ENCODE results near the gene DUSP18.
"Not testable (repeated sequence)": the region's sequence is repeated elsewhere in the genome, so short reads cannot be mapped to it uniquely, and the experiment has no call there.

Gene DUSP18

GRCh38 chr22:30640839-30641430, 26.7 kb downstream of the DUSP18 start:
- DNase-seq (ENCODE audit: low read depth in 2 of 2) = no peak

GRCh38 chr22:30640361-30640760, 27.3 kb downstream of the DUSP18 start:
- no peak for DNase-seq (ENCODE audit: low read depth in 2 of 2)

GRCh38 chr22:30637701-30638114, 30.0 kb downstream of the DUSP18 start:
- DNase-seq (ENCODE audit: low read depth in 2 of 2) = no peak

DNA sequence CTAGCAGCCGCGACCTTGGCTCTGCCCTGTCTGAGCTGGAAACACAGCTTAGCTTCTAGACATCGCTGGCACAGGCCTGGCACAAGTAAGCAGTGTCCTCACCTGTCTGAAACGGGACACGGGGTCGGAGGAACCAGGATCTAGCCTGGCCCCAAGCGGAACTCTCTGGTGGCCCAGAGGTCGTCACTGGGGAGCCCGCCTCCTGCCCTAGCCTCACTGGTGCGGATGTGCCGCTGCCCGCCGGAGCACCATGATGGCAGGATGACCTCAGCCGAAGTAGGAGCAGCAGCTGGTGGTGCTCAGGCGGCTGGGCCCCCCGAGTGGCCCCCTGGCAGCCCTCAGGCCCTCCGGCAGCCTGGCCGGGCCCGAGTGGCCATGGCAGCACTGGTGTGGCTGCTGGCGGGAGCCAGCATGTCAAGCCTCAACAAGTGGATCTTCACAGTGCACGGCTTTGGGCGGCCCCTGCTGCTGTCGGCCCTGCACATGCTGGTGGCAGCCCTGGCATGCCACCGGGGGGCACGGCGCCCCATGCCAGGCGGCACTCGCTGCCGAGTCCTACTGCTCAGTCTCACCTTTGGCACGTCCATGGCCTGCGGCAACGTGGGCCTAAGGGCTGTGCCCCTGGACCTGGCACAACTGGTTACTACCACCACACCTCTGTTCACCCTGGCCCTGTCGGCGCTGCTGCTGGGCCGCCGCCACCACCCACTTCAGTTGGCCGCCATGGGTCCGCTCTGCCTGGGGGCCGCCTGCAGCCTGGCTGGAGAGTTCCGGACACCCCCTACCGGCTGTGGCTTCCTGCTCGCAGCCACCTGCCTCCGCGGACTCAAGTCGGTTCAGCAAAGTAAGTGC, 31.2 kb downstream of the DUSP18 start:
- DNase-seq (ENCODE audit: low read depth in 2 of 2) = no peak

- peak; percentile 89 to 94 for DNase-seq (ENCODE audit: low read depth in 2 of 2)
These were observed 32.1 kb downstream of the DUSP18 start, which contains the start of gene SLC35E4 for GRCh38 chr22:30635273-30636225. Gene SLC35E4, plus strand, starts transcription at chr22:30635781. Its CDS starts 670 bp downstream, at chr22:30636451.

GRCh38 chr22:30634471-30635233, 33.0 kb downstream of the DUSP18 start:
- peak; percentile 77 to 80 for DNase-seq (ENCODE audit: low read depth in 2 of 2)

- DNase-seq (ENCODE audit: low read depth in 2 of 2) = not testable (repeated sequence)
These were observed 36.2 kb downstream of the DUSP18 start for GRCh38 chr22:30631469-30631868.

DNA sequence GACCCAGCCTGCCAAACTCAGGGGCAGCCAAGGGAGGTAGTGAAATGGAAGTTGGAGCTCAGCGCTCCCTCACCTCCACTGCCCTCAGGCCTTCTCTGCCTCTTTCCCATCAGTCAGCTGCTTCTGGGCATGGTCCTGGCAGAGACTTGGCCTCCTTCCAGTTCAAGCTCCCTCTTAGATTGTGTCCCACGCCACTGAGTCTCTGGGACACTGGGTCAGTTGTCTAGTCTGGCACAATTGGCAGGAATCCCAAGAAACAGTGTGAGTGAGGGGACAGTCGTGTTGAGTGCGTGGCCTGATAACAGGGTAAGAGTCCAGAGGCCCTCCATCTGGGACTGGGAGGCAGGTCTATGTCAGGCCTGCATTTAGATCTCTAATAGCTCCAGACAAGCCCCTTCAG, 39.2 kb downstream of the DUSP18 start:
- DNase-seq (ENCODE audit: low read depth in 2 of 2) = no peak

GRCh38 chr22:30627471-30627870, 40.2 kb downstream of the DUSP18 start:
- no peak for DNase-seq (ENCODE audit: low read depth in 2 of 2)

DNA sequence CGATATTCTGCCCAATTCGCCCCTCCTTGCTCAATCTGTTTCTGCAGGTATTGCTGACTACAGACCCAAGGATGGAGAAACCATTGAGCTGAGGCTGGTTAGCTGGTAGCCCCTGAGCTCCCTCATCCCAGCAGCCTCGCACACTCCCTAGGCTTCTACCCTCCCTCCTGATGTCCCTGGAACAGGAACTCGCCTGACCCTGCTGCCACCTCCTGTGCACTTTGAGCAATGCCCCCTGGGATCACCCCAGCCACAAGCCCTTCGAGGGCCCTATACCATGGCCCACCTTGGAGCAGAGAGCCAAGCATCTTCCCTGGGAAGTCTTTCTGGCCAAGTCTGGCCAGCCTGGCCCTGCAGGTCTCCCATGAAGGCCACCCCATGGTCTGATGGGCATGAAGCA, 41.3 kb downstream of the DUSP18 start:
- no peak for DNase-seq (ENCODE audit: low read depth in 2 of 2)

DNA sequence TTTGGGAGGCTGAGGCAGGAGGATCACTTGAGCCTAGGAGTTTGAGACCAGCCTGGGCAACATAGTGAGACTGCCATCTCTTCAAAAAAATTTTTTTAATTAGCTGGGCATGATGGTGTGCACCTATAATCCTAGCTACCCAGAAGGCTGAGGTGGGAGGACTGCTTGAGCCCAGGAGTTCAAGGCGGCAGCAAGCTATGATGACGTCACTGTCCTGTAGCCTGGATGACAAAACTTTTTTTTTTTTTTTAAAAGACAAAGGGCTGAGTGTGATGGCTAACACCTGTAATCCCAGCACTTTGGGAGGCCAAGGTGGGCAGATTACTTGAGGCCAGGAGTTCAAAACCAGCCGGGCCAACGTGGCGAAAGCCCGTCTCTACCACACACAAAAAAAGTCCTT, 47.8 kb downstream of the DUSP18 start:
- DNase-seq (ENCODE audit: low read depth in 2 of 2) = not testable (repeated sequence)

GRCh38 chr22:30617819-30618218, 49.9 kb downstream of the DUSP18 start:
- no peak for DNase-seq (ENCODE audit: low read depth in 2 of 2)

GRCh38 chr22:30615543-30615954, 52.1 kb downstream of the DUSP18 start:
- no peak for DNase-seq (ENCODE audit: low read depth in 2 of 2)

GRCh38 chr22:30614879-30615278, 52.8 kb downstream of the DUSP18 start:
- no peak for DNase-seq (ENCODE audit: low read depth in 2 of 2)

GRCh38 chr22:30614268-30614667, 53.4 kb downstream of the DUSP18 start:
- no peak for DNase-seq (ENCODE audit: low read depth in 2 of 2)

GRCh38 chr22:30612789-30613188, 54.9 kb downstream of the DUSP18 start:
- DNase-seq (ENCODE audit: low read depth in 2 of 2) = no peak
